Effector CD4-positive, alpha-beta T cell (primary cell): ENCODE data around the gene URAD.
"Not testable (repeated sequence)": the region's sequence is repeated elsewhere in the genome, so short reads cannot be mapped to it uniquely, and the experiment has no call there.

ENCODE experiments used
- DNase-seq: peaks from one replicate; pipeline ENCODE4 v3.0.0-alpha.2; 2020

URAD gene

DNA sequence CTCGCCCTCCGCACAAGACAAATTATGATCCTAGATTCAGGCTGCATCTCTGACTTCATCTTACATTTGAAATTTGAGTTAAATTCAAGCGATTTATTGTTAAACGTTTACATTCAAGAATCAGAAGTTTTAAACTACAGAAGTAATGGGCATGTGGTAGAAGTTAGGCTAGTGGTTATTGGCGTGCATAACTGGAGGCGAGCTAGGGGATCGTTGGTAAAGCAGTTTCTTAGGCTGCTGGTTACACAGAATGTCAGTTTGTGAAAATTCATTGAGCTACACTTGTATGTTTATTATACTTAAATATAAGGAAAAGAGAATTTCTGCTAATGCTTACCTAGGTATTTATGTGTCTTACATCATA, 18.6 kb downstream of the URAD start:
- no peak for DNase-seq

DNA sequence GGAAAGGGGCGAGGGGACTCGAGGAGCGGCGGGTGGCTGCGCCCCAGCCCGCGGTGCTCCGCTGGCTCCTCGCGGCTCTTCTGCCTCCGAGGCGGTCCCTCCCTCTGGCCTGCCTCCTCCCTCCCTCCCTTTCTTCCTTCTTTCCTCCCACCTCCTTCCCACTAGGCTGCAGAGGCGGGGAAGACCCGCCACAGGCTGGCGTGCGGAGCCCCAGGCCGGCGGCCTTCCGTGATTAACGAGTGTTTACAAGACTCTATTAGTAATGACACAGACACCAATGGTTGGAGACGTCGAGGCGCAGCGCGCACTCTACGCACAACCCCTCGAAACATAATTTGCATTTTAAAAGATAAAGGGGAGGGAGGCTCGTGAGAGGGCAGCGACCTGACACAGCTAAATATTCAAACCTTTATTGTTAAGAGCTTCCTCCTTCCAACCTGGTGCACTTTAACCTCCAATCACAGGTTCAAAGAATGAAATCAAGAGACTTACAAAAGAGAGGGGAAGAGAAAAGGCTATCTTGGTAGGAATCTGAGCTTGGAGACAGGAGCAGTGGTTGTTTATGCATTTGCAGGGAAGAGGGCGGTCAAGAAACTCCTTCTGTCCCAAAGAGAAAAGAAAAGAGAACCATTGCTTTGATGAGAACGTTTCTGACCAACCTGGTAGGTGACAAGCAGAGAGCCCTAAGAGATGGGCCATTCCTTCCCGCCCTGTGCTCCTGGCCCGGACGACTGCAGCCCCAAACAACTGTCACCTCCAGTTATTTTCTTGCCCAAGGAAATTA, 19.2 kb downstream of the URAD start, which contains the start of gene CDX2:
TSS of gene CDX2 (minus strand) at position 234 of the 784 bp plus-strand sequence. CDS start 309 bp downstream, outside the sequence.
- DNase-seq: no peak

DNA sequence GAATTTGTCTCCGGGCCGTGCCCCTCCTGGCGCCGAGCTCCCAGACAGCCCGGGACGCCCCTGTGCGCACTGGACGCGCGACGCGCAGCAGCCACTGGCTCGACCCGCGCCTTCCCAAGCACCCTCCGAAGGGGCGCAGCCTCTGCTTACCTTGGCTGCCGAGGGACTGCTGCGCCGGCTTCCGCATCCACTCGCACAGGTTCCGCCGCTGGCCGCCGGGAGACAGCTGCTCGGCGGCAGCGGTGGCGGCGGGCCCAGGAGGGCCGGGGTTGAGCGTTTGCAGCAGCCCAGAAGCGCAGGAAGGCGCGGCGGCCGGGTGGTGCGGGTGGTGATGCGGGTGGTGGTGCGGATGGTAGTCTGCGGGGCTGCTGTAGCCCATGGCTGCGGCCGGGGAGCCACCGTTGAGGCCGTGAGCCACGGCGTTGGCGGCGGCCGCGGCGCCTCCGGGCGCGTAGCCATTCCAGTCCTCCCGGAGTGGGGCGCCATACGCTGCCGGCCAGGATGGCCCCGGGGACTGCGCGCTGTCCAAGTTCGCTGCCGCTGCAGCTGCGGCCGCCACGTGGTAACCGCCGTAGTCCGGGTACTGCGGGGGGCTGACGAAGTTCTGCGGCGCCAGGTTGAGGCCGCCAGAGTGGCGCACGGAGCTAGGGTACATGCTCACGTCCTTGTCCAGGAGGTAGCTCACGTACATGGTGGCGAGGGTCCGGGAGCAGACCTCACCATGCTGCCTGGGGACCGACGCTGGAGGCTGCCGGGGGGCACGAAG, 20.0 kb downstream of the URAD start:
- no peak for DNase-seq

DNA sequence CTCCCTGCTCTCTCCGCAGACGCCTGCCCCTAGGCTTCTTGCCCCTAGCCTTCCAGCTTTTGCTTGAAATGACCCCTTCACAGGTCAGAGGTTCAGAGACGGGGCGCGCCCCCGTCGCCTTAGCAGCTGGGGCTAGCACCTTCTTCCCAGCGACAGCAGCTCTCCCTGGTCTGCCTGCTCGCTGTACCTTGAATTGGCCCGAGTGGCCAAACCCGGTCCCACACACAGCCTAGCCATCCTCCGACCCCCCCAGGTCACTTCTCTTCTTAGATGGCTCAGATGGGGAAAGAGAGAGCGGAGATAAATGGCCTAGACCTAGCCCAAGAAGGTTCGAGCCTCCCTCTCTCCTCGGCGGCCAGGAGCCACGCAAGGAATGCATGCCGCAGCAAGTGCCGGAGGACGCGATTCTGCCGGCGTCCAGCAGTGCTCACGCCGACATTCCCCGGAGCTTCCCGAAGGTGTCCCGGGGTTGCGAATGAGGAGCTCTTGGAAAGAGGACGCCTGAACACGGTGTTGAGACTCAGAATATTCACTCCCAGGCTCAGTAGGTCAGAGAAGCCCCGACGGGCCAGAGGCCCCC, 20.7 kb downstream of the URAD start:
- no peak for DNase-seq

DNA sequence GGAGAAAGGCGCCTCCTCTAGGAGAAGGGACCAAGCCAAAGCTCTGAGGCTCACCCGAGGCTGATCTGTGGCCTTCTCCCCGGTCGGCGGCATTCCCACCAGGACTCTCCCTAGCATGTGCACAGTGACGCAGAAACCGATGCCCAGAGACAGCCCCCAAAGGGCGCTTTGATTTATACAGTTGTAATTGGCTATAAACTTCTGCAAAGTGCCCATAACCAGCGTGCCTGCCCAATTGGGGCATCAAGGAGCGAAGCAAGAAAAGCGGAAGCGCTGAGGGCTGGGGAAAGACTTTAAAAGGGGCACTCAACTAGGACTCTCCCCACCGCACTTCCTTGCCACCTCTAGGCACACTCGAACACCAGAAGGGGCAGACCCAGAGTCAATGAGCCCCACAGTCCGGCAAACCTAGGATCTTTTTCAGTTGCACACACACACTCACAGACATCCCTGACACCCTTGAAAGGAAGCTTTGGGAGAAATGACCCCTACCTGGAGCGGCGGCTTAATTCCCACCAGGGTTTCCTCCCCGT, 21.2 kb downstream of the URAD start:
- no peak for DNase-seq

DNA sequence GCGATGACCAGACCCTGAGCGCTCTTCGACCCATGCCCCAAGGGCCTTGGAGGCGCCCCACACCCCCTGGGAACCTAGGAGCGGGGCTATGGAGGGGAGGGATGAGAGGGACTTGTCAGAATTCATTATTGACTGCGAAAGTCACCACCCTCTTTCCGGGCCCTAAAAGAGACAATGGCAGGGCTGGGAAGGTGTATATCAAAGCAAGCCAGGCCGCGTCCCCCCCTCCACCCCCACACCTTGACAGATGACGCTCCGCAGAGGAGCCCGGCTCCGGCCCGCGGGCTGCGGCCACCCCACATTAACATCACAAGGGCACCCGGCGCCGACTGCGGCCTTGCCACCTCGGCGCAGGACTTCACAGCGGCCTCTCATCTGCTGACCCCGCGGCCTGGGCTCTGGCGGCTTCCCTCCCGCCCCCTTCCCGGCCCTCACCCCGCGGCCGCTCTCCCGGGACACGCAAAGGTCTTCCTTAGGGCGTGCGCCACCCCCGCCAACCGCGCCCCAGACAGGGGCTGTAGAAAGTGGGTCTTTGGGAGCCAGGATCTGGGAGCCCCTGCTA, 21.8 kb downstream of the URAD start:
- no peak for DNase-seq

DNA sequence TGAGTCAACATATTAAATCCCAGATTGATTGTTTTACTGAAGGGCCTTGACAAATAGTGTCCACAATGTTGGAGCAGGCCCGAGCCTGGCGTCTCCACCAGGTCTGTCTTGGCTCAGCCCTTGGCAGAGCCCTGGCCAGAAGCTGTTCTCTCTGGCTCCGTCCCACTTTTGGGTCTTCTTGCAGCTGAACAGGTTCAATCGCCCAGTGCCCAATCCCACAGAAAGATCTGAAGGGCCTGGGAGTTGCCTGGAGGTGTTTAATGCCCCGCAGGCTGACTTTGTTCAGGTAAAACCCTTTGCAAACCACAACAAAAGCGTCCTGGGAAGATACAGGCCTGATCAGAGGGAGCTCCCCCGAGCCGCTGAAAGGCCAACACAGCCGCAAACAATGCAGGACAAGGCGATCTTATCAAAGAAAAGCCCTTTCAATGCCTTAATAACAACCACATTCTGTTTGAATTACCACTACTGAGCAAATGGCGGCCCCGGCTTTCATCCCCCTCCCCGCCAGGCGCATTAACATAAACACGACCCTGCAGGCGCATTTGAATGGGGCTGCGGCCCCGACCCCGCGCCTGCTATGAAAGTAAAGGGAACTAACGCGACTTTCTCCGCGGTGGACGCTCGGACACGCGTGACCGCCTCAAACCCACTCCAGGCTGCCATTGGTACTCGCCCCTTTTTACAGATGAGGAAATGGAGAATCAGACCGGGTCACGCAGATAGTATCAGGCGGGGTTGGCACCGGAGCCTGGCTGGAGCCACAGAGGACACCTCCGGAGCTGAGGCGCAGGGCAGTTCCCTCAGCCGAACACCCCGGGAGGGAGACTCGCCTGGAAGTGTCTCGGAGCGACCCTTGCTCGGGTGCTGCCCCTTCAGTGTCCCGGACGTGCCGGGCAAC, 22.5 kb downstream of the URAD start:
- DNase-seq: no peak

DNA sequence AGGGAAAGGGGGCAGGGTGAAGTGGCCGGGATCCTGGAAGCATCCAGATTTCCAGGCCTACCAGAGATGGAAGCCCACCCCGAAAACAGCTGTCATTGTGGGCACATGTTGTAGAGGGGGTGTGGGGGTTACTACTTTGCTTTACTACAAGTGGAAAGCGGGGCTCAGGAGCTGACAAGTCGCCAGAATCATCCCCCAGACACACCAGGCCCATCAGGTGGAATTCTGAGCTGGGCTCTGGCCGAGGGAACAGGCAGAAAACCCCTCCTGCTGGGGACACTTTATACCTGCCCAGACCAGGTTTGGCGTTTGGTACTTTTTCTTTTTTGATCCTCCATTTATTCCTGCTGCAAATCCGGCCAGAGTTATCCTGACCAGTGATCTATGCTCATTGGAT, 23.2 kb downstream of the URAD start:
- no peak for DNase-seq

DNA sequence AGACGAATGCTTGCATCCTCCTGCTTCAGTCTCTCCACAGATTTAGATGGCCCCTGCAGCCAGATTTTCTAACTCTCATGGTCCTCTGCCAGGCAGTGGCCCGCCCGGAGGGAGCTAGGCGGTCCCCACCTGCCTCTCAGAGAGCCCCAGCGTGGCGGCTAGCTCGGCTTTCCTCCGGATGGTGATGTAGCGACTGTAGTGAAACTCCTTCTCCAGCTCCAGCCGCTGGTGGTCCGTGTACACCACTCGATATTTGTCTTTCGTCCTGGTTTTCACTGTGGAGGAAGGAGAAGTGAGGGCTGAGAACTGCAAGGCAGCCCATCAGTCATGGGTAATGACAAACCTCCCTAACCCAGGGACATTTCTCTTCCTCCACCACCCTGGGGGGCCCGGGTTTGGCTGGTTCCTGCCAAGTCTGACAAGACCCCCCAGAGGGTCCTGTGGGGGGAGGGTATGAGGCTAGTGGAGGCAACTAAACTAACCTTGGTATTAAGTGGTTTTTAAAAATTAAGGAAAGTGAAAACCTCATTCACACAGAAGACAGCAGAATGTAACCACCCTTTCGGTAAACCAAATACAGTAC, 23.7 kb downstream of the URAD start:
- DNase-seq: no peak

DNA sequence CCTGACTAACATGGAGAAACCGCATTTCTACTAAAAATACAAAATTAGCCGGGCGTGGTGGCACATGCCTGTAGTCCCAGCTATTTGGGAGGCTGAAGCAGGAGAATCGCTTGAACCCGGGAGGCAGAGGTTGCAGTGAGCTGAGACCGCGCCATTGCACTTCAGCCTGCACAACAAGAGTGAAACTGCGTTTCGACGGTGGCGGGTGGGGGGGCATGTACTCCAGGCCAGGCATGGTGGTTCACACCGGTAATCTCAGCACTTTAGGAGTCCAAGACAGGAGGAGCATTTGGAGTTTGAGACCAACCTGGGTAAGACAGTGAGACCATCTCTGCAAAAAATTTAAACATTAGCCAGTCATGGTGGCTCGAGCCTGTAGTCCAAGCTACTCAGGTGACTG, 24.3 kb downstream of the URAD start:
- DNase-seq: not testable (repeated sequence)

DNA sequence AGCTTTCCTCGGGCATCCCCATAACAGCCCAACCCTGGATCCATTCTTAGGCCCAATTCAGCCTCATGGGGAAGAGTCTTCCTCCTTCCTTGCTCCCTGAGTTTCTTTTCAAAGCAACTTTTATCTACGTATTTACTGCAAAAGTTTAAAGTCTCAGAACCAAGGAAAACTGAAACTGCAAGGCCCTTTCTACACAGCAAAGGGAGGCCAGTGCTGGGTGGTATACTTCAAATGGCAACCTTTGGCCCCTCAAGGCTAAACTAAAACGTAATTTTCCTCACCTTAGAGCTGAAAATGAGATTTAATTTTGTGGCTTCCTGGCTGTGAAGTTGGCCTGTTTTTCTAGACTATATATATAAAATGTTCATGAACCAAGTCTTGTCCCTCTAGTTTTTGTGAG, 25.0 kb downstream of the URAD start:
- no peak for DNase-seq

DNA sequence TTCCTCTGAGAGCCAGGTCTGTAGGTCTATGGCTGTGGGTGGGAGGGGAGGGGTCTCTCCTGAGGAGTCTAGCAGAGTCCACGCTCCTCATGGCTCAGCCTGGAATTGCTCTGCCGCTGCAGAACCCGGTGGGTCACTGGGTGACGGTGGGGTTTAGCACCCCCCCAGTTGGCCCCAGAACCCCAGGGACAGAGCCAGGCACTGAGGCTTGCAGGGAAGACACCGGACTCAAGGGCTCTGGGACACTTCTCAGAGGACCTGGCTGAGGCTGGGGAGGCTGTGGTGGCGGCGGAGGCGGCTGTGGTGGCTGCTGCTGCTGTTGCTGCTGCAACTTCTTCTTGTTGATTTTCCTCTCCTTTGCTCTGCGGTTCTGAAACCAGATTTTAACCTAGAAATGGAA, 25.5 kb downstream of the URAD start:
- DNase-seq: no peak

DNA sequence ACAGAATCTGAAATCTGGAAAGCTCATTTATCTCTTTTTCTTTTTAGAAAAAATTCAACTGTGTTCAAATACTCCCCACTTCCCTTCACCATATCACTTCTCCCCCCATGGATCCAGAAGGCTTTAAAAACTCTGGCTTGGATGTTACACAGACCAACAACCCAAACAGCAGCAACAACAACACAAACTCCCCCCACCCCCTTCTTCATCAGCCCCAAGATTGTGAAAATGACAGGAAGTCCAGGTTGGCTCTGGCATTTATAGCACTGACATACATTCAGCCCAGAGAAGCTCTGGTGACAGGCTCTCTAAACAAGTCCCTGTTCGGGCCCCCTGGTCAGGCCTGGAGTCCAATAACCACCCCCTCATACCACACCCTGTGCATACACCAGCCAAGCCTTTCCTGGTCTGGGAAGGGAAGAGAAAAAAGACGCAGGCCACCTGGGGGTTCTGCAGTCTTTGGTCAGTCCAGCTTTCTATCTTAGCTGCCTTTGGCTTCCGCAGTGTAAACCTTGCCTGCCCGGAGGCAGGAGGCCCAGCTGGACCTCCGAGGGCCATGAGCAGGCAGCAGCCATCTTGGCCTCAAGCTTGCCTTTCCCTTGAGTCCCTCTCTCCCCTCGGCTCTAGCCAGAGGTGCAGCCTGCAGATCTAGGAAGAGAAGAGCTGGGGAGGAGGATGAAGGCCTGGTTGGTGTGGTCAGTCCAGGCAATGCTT, 26.2 kb downstream of the URAD start:
- DNase-seq: no peak

DNA sequence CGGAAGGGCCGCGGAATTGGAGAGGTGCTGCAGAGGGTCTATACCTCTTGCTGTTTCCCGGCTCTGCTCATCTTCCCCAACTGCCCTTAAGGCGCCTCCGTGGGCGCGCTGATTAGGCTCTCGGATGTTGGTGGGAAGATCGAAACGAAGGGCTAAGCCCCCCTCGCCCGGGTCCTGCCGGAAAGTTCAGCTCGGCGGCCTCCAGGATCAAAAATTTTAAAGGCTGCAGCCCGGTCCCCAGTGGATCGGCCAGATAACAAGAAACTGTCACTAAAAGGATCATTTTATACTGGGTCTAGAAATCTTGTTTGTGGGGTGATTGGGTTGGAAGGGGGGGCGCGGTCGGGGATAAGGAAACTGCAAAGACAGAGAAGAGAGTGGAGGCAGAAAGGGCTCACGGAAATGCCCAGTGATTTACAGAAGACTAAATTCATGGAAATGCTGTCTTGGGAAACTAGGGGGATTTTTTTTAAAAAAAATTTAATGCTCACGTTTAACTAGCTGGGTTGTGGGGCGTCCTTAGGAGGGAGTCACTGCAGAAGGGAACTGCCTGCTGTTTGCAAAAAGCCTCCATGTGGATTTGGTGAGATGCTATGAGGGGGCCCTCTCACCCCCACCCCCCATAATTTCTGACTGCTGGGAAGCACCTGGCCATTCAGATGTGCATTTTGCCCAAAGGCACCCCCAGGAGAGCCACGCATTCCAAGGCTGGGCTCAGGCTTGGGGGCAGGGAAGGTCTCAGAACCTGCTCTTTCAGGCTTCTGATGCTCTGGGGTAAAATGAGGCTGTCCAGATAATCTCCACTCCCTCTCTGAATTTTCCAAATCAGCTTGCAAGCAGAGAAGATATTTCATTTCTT, 27.0 kb downstream of the URAD start:
- DNase-seq: no peak

DNA sequence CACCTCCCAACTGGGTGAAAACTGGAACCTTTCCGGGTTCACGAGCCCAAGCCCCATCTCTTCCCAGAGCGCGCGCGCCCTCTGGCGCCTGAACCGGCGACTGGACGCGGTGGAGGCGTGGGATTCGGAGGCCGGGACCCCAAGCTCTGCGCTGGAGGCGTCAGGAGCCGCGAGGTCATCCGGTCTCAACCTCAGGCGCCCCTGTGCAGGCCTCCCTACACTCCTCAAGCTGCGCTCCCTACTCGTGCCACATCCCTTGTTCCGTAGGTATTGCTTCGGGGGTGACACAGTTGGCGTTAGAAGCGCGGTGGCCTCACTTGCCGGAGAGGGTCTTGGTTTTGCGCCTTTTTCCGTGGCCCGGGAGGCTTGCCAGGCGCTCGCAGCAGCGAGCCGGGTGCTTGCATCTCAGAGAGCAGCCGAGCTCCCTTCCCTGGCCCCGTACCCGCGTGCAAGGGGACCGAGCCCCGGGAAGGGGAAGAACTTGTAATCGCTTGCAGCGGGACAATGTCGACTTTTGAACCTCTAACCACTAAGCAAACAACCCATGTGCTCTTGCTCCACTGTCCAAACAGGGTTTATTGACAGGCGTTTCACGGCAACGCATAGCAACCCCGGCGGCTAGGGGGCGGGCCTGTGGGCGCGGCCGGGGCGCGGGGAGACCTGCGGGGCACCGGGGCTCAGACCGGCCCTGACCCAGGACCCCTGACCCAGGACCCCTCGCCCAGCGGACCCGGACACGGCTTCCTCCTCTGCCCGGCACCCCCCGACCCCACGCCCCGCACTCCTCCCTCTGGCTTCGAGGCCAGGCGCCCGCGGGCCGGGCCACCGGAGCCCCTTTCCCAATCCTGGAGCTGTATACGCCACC, 27.9 kb downstream of the URAD start:
- DNase-seq: no peak

DNA sequence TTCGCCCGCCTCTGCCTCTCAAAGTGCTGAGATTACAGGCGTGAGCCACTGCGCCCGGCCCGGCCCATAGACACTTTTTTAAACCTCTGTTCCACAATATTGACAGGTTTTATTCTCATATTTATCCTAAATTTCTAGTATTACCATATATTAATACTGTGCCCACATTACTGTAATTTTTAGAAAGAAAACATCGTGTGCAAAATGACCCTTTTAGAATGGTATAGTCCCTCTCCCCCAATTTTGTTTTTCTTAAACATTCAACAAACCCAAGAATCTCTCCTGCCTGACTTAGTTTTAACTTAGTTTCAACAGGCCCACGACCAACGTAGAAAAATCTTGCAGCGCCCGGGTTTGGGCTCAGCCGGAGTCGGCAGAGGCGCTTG, 28.5 kb downstream of the URAD start:
- DNase-seq: no peak

DNA sequence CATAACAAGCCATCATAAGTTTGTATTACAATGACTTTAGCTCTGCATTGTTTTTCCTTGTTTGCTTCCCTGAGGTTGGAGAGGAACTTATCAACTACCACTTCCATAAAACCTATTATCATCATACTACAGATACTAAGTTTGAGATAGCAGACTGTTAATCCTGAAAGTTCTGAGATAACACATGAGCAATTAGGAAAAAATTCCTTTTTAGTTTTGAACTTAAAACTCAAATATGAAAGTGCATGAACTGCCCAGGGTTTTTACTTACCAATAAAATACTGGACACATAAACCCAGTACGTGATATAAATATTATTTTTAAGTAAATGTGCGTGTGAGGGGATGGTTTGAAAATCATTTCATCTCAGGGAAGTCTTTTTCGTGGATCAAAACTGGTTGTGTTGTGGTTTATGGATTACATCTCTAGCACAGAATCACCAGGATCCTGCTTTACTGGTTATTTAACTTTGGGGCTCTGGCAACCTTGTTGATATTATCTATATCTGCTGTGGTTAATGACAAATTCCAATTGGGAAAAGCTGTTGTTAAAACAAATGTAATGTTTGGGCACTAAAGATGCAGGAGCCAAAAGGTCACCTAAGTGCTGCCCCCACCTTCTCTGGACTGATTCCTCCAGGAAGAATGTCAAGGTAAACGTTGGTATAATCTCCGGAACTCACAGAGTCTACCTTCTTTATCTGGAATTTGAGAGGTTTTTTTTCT, 31.8 kb downstream of the URAD start:
- no peak for DNase-seq

DNA sequence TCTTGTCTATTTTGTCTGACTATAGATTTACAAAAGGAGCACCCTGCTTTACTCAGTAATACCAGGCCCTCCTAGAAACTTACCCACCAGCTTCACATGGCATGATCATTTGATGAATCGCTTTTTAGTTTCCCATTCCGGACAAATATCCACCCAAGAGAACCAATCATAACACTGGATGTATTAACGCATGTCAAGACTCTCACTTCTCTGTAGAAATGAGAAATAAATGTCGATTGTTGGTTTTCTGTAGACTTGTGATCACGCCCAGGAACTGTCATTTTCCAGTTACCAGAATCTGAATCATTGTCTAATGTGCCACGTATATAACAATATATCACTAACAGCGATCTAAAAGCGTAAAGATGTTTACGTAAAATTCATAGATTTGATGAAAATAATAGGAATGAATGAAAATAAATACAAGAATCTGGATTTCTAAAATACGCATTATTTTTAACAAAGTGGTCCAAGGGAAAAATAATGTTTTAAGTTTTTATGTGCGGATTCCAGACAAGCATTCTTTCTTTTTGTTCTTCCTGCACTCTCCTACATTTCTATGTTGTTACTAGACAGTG, 33.4 kb downstream of the URAD start:
- DNase-seq: no peak
